HEK293 (cell line): Measurements from ENCODE around the gene NINJ1.
A peak's percentile ranks its signal among the peaks of the same experiment; 100 is the strongest.

Source experiments
- KLF7 ChIP-seq: fragments of 450-650 bp; formaldehyde crosslinking; IDR thresholded peaks from 2 replicates; pipeline ENCODE4 v1.5.1; 2016; ENCODE audit warnings: missing biosample characterization, missing genetic modification characterization, borderline replicate concordance
- KLF8 ChIP-seq: fragments of 450-650 bp; formaldehyde crosslinking; IDR thresholded peaks from 2 replicates; pipeline ENCODE4 v1.5.1; 2016; ENCODE audit warnings: missing biosample characterization, missing genetic modification characterization
- MZF1 ChIP-seq: fragments of 450-650 bp; formaldehyde crosslinking; IDR thresholded peaks from 2 replicates; pipeline ENCODE4 v1.5.1; 2017; ENCODE audit warnings: missing biosample characterization, missing genetic modification characterization, borderline replicate concordance
- PBX3 ChIP-seq: sonication (generic); formaldehyde crosslinking; IDR thresholded peaks from 2 replicates; pipeline ENCODE4 v1.8.1; 2022; ENCODE audit warnings: mild to moderate bottlenecking, moderate library complexity, missing genetic modification reagents
- PRDM1 ChIP-seq: fragments of 450-650 bp; formaldehyde crosslinking; IDR thresholded peaks from 2 replicates; pipeline ENCODE4; 2016; ENCODE audit warnings: missing biosample characterization, missing genetic modification characterization
- REPIN1 ChIP-seq: fragments of 450-650 bp; formaldehyde crosslinking; IDR thresholded peaks from 2 replicates; pipeline ENCODE4 v1.5.1; 2017; ENCODE audit warnings: missing biosample characterization, missing genetic modification characterization, low read depth
- SP2 ChIP-seq: fragments of 450-650 bp; formaldehyde crosslinking; IDR thresholded peaks from 2 replicates; pipeline ENCODE4 v1.5.1; 2016; ENCODE audit warnings: missing biosample characterization, missing genetic modification characterization
- TSHZ1 ChIP-seq: fragments of 450-650 bp; formaldehyde crosslinking; IDR thresholded peaks from 2 replicates; pipeline ENCODE4 v1.5.1; 2016; ENCODE audit warnings: missing biosample characterization, missing genetic modification characterization, borderline replicate concordance
- ZBTB21 ChIP-seq: fragments of 450-650 bp; formaldehyde crosslinking; IDR thresholded peaks from 2 replicates; pipeline ENCODE4 v1.5.1; 2017; ENCODE audit warnings: missing biosample characterization, missing genetic modification characterization
- ZFP37 ChIP-seq: fragments of 450-650 bp; formaldehyde crosslinking; IDR thresholded peaks from 2 replicates; pipeline ENCODE4 v1.5.1; 2016; ENCODE audit warnings: missing biosample characterization, missing genetic modification characterization
- ZFP41 ChIP-seq: fragments of 450-650 bp; formaldehyde crosslinking; IDR thresholded peaks from 2 replicates; pipeline ENCODE4 v1.5.1; 2016; ENCODE audit warnings: missing biosample characterization, missing genetic modification characterization, borderline replicate concordance
- ZIC2 ChIP-seq: fragments of 450-650 bp; formaldehyde crosslinking; IDR thresholded peaks from 2 replicates; pipeline ENCODE4 v1.5.1; 2016; ENCODE audit warnings: missing biosample characterization, missing genetic modification characterization
- ZNF114 ChIP-seq: fragments of 450-650 bp; formaldehyde crosslinking; IDR thresholded peaks from 2 replicates; pipeline ENCODE4 v1.5.0; 2017; ENCODE audit warnings: missing biosample characterization, missing genetic modification characterization
- ZNF184 ChIP-seq: fragments of 450-650 bp; IDR thresholded peaks from 2 replicates; pipeline ENCODE4 v1.5.1; 2018; ENCODE audit warnings: missing biosample characterization, mild to moderate bottlenecking, missing genetic modification characterization
- ZNF211 ChIP-seq: fragments of 450-650 bp; formaldehyde crosslinking; IDR thresholded peaks from 2 replicates; pipeline ENCODE4 v1.5.1; 2016; ENCODE audit warnings: low read depth, missing biosample characterization, missing genetic modification characterization
- ZNF221 ChIP-seq: fragments of 450-650 bp; formaldehyde crosslinking; IDR thresholded peaks from 2 replicates; pipeline ENCODE4 v1.5.1; 2017; ENCODE audit warnings: missing biosample characterization, missing genetic modification characterization, borderline replicate concordance
- ZNF23 ChIP-seq: fragments of 450-650 bp; formaldehyde crosslinking; IDR thresholded peaks from 2 replicates; pipeline ENCODE4 v1.5.1; 2016; ENCODE audit warnings: missing biosample characterization, missing genetic modification characterization, borderline replicate concordance
- ZNF391 ChIP-seq: fragments of 450-650 bp; formaldehyde crosslinking; IDR thresholded peaks from 2 replicates; pipeline ENCODE4 v1.5.1; 2016; ENCODE audit warnings: low read depth, missing biosample characterization, missing genetic modification characterization, borderline replicate concordance
- ZNF398 ChIP-seq: fragments of 450-650 bp; formaldehyde crosslinking; IDR thresholded peaks from 2 replicates; pipeline ENCODE4 v1.5.1; 2017; ENCODE audit warnings: missing biosample characterization, missing genetic modification characterization
- ZNF449 ChIP-seq: fragments of 450-650 bp; formaldehyde crosslinking; IDR thresholded peaks from 2 replicates; pipeline ENCODE4 v1.5.1; 2017; ENCODE audit warnings: missing biosample characterization, mild to moderate bottlenecking, missing genetic modification characterization, moderate library complexity
- ZNF701 ChIP-seq: fragments of 450-650 bp; formaldehyde crosslinking; IDR thresholded peaks from 2 replicates; pipeline ENCODE4 v1.5.1; 2016; ENCODE audit warnings: missing biosample characterization, missing genetic modification characterization
- ZNF747 ChIP-seq: fragments of 450-650 bp; formaldehyde crosslinking; IDR thresholded peaks from 2 replicates; pipeline ENCODE4 v1.5.1; 2016; ENCODE audit warnings: missing biosample characterization, missing genetic modification characterization
- ZNF792 ChIP-seq: fragments of 450-650 bp; formaldehyde crosslinking; IDR thresholded peaks from 2 replicates; pipeline ENCODE4 v1.5.1; 2016; ENCODE audit warnings: missing biosample characterization, missing genetic modification characterization
- ZNF843 ChIP-seq: fragments of 450-650 bp; formaldehyde crosslinking; IDR thresholded peaks from 2 replicates; pipeline ENCODE4 v1.5.1; 2016; ENCODE audit warnings: missing biosample characterization, missing genetic modification characterization
- ZSCAN16 ChIP-seq: fragments of 450-650 bp; formaldehyde crosslinking; IDR thresholded peaks from 2 replicates; pipeline ENCODE4 v1.5.1; 2016; ENCODE audit warnings: missing biosample characterization, missing genetic modification characterization
- ZXDB ChIP-seq: fragments of 450-650 bp; formaldehyde crosslinking; IDR thresholded peaks from 2 replicates; pipeline ENCODE4 v1.5.1; 2016; ENCODE audit warnings: missing biosample characterization, missing genetic modification characterization
- TF ChIP-seq, protein P1 (sequence below): fragments of 450-650 bp; formaldehyde crosslinking; IDR thresholded peaks from 2 replicates; pipeline ENCODE4 v1.5.1; 2017; ENCODE audit warnings: missing biosample characterization, missing genetic modification characterization
- TF ChIP-seq, protein P2 (sequence below): fragments of 450-650 bp; formaldehyde crosslinking; IDR thresholded peaks from 2 replicates; pipeline ENCODE4 v1.5.1; 2016; ENCODE audit warnings: missing biosample characterization, missing genetic modification characterization

Gene NINJ1

GRCh38 chr9:93095205-93096130 lies 38.6 kb downstream of the NINJ1 start (continued):
- TF ChIP-seq ZFP41 (tag by site-specific recombination) (no peak), ZXDB (tag by site-specific recombination) (0 out of 2 replicates have a peak, but pooled peaks have one; percentile 17), MZF1 (tag by site-specific recombination) (no peak), ZNF114 (tag by site-specific recombination) (no peak), SP2 (peak; percentile 76), PRDM1 (tag by site-specific recombination) (no peak), ZSCAN16 (tag by site-specific recombination) (no peak), ZNF449 (tag by site-specific recombination) (no peak), ZFP37 (no peak), PBX3 (CRISPR knock-in tag) (no peak), ZNF211 (tag by site-specific recombination) (no peak), KLF8 (tag by site-specific recombination) (no peak), ZNF701 (tag by site-specific recombination) (no peak), ZNF184 (no peak), ZNF843 (tag by site-specific recombination) (no peak), KLF7 (tag by site-specific recombination) (no peak), ZNF23 (tag by site-specific recombination) (no peak), ZNF792 (no peak), TSHZ1 (tag by site-specific recombination) (no peak), ZNF391 (tag by site-specific recombination) (no peak), ZNF221 (tag by site-specific recombination) (no peak), ZNF398 (tag by site-specific recombination) (no peak), REPIN1 (no peak), ZNF747 (tag by site-specific recombination) (no peak), ZBTB21 (tag by site-specific recombination) (no peak), ZIC2 (tag by site-specific recombination) (peak; percentile 23; the same call in 1 of the 2 replicates)
- TF ChIP-seq, protein P1, sequence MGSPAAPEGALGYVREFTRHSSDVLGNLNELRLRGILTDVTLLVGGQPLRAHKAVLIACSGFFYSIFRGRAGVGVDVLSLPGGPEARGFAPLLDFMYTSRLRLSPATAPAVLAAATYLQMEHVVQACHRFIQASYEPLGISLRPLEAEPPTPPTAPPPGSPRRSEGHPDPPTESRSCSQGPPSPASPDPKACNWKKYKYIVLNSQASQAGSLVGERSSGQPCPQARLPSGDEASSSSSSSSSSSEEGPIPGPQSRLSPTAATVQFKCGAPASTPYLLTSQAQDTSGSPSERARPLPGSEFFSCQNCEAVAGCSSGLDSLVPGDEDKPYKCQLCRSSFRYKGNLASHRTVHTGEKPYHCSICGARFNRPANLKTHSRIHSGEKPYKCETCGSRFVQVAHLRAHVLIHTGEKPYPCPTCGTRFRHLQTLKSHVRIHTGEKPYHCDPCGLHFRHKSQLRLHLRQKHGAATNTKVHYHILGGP (tag by site-specific recombination): no peak
- TF ChIP-seq, protein P2, sequence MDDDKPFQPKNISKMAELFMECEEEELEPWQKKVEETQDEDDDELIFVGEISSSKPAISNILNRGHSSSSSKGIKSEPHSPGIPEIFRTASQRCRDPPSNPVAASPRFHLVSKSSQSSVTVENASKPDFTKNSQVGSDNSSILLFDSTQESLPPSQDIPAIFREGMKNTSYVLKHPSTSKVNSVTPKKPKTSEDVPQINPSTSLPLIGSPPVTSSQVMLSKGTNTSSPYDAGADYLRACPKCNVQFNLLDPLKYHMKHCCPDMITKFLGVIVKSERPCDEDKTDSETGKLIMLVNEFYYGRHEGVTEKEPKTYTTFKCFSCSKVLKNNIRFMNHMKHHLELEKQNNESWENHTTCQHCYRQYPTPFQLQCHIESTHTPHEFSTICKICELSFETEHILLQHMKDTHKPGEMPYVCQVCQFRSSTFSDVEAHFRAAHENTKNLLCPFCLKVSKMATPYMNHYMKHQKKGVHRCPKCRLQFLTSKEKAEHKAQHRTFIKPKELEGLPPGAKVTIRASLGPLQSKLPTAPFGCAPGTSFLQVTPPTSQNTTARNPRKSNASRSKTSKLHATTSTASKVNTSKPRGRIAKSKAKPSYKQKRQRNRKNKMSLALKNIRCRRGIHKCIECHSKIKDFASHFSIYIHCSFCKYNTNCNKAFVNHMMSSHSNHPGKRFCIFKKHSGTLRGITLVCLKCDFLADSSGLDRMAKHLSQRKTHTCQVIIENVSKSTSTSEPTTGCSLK (tag by site-specific recombination): no peak
